Fibroblast of lung (primary cell): Measurements from ENCODE around the gene TENM4.

Experiments used
- EZH2 ChIP-seq: IDR thresholded peaks from 2 replicates; pipeline ENCODE4 v1.5.1; 2012; ENCODE audit warnings: low read length, control low read depth, mild to moderate bottlenecking; ENCODE audit errors: missing control alignments
- TF ChIP-seq, protein P1 (sequence below), 2 donors: IDR thresholded peaks in 1 of 2; conservative IDR thresholded peaks in 1 of 2; 1 replicate in 1 of 2; 2 replicates in 1 of 2; pipeline ENCODE4 v1.5.1; 2011 to 2012; ENCODE audit warnings: low read length in 2 of 2, control low read depth in 1 of 2, inconsistent platforms in 1 of 2, low read depth in 1 of 2, mild to moderate bottlenecking in 1 of 2

DNA sequence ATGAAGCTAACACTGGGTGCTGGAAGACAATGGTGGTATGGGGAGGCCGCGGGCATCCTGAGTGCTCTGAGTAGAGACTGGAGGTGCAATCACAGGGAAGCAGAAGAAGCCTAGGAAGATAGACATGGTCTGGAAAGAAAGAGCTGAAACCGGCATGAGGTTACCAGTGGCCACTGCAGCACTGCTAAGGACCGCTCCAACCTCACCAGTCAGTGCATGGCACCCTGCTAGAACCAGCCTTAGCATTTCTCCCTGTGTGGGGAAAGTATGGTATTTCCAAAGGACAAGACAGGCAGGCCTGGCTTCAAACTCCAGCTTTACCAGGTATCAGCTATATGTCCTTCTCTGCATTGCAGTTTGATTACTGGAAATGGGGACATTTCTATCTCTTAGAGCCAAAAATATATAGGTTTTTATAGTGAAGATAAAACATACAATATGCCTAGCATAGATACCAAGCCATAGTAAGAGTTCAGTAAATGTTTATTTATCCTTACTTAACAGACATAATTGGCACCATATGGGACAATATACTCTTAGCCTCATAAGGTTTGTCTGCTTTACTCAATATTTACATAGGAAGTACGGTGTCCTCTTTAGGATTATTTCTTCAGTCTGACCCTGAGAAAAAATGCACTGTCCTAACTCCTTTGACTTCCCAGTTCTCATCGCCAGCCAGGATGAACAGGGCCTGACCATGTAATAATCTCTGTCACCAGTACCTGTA is 231.1 kb downstream of the TENM4 start:
- TF ChIP-seq, protein P1, sequence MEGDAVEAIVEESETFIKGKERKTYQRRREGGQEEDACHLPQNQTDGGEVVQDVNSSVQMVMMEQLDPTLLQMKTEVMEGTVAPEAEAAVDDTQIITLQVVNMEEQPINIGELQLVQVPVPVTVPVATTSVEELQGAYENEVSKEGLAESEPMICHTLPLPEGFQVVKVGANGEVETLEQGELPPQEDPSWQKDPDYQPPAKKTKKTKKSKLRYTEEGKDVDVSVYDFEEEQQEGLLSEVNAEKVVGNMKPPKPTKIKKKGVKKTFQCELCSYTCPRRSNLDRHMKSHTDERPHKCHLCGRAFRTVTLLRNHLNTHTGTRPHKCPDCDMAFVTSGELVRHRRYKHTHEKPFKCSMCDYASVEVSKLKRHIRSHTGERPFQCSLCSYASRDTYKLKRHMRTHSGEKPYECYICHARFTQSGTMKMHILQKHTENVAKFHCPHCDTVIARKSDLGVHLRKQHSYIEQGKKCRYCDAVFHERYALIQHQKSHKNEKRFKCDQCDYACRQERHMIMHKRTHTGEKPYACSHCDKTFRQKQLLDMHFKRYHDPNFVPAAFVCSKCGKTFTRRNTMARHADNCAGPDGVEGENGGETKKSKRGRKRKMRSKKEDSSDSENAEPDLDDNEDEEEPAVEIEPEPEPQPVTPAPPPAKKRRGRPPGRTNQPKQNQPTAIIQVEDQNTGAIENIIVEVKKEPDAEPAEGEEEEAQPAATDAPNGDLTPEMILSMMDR (conservative IDR thresholded peaks at IDR 0.05 in 1 of 2, IDR thresholded peaks at IDR 0.05 in 1 of 2; ENCODE audit: low read depth in 1 of 2, low read length in 2 of 2): no peak
- no peak for TF ChIP-seq EZH2
